ENCODE measurements around the gene MUC3A.
"Not testable (repeated sequence)": the region's sequence is repeated elsewhere in the genome, so short reads cannot be mapped to it uniquely, and the experiment has no call there.

The MUC3A gene

GRCh38 chr7:100929808-100930174 lies 19.5 kb upstream of the MUC3A start:
- DNase-seq = no peak
- peaks cover 57% of the 10 kb centered on the region for H3K27me3 ChIP-seq (ENCODE audit: insufficient read depth, low read depth, severe bottlenecking)
- H3K4me3 ChIP-seq (ENCODE audit: low read depth, low read length) = no peak overlapping the region
- no peak for TF ChIP-seq CTCF (IDR thresholded peaks at IDR 0.05; ENCODE audit: low read depth, low read length)
- no peaks in the 10 kb centered on the region for H3K36me3 ChIP-seq
- H3K27ac ChIP-seq = no peak overlapping the region
- peaks cover 15% of the 10 kb centered on the region for H3K9me3 ChIP-seq (ENCODE audit: severe bottlenecking)

- H3K36me3 ChIP-seq = no peaks in the 10 kb centered on the region
- H3K27me3 ChIP-seq (ENCODE audit: insufficient read depth, low read depth, severe bottlenecking) = peaks cover 92% of the 10 kb centered on the region
- H3K4me3 ChIP-seq (ENCODE audit: low read depth, low read length) = no peak overlapping the region
- H3K27ac ChIP-seq = no peak overlapping the region
- peak; percentile 15 for DNase-seq
- peaks cover 24% of the 10 kb centered on the region for H3K9me3 ChIP-seq (ENCODE audit: severe bottlenecking)
- no peak for TF ChIP-seq CTCF (IDR thresholded peaks at IDR 0.05; ENCODE audit: low read depth, low read length)
These were observed 15.6 kb upstream of the MUC3A start for GRCh38 chr7:100933734-100934133.

- H3K9me3 ChIP-seq (ENCODE audit: severe bottlenecking) = peaks cover 24% of the 10 kb centered on the region
- not testable (repeated sequence) for H3K4me3 ChIP-seq (ENCODE audit: low read depth, low read length); H3K27ac ChIP-seq; DNase-seq; H3K36me3 ChIP-seq
- H3K27me3 ChIP-seq (ENCODE audit: insufficient read depth, low read depth, severe bottlenecking) = peaks cover 78% of the 10 kb centered on the region
These were observed 14.0 kb upstream of the MUC3A start for GRCh38 chr7:100935381-100935780.

GRCh38 chr7:100936167-100936566 lies 13.2 kb upstream of the MUC3A start:
- DNase-seq; H3K4me3 ChIP-seq (ENCODE audit: low read depth, low read length): not testable (repeated sequence)
- peaks cover 27% of the 10 kb centered on the region for H3K9me3 ChIP-seq (ENCODE audit: severe bottlenecking)

GRCh38 chr7:100942045-100942774 lies 7.1 kb upstream of the MUC3A start:
- peaks cover 50% of the 10 kb centered on the region for H3K27me3 ChIP-seq (ENCODE audit: insufficient read depth, low read depth, severe bottlenecking)
- no peaks in the 10 kb centered on the region for H3K36me3 ChIP-seq
- peaks cover 7% of the 10 kb centered on the region for H3K9me3 ChIP-seq (ENCODE audit: severe bottlenecking)
- H3K27ac ChIP-seq = no peak overlapping the region
- TF ChIP-seq CTCF (IDR thresholded peaks at IDR 0.05; ENCODE audit: low read depth, low read length) = no peak
- DNase-seq = no peak
- no peak overlapping the region for H3K4me3 ChIP-seq (ENCODE audit: low read depth, low read length)

More at GRCh38 chr7:100936167-100936566, 13.2 kb upstream of the MUC3A start:
- H3K27ac ChIP-seq, H3K36me3 ChIP-seq: not testable (repeated sequence)
- H3K27me3 ChIP-seq (ENCODE audit: insufficient read depth, low read depth, severe bottlenecking) = peaks cover 71% of the 10 kb centered on the region

- Histone ChIP-seq H3K27me3 (ENCODE audit: insufficient read depth, low read depth, severe bottlenecking) (peaks cover 49% of the 10 kb centered on the region), H3K36me3 (no peaks in the 10 kb centered on the region), H3K4me3 (ENCODE audit: low read depth, low read length) (no peak overlapping the region), H3K27ac (no peak overlapping the region), H3K9me3 (ENCODE audit: severe bottlenecking) (peaks cover 4% of the 10 kb centered on the region)
- DNase-seq = no peak
- TF ChIP-seq CTCF (IDR thresholded peaks at IDR 0.05; ENCODE audit: low read depth, low read length) = no peak
These were observed 5.6 kb upstream of the MUC3A start for GRCh38 chr7:100943693-100944092.

- no peak overlapping the region for H3K27ac ChIP-seq
- TF ChIP-seq CTCF (IDR thresholded peaks at IDR 0.05; ENCODE audit: low read depth, low read length) = no peak
- no peaks in the 10 kb centered on the region for H3K36me3 ChIP-seq
- peaks cover 4% of the 10 kb centered on the region for H3K9me3 ChIP-seq (ENCODE audit: severe bottlenecking)
- H3K4me3 ChIP-seq (ENCODE audit: low read depth, low read length) = no peak overlapping the region
- H3K27me3 ChIP-seq (ENCODE audit: insufficient read depth, low read depth, severe bottlenecking) = peaks cover 52% of the 10 kb centered on the region
- no peak for DNase-seq
These were observed 5.2 kb upstream of the MUC3A start for GRCh38 chr7:100944138-100944537.

Data from WERI-Rb-1 (cell line).